GM12801 (cell line): ENCODE measurements around the gene FGD4.

Experiments used
- TF ChIP-seq, protein P1 (sequence below): IDR thresholded peaks from one replicate; pipeline ENCODE4 v1.5.1; 2011; ENCODE audit warnings: control low read depth; ENCODE audit not compliant: insufficient read length; ENCODE audit errors: extremely low read depth

The FGD4 gene

DNA sequence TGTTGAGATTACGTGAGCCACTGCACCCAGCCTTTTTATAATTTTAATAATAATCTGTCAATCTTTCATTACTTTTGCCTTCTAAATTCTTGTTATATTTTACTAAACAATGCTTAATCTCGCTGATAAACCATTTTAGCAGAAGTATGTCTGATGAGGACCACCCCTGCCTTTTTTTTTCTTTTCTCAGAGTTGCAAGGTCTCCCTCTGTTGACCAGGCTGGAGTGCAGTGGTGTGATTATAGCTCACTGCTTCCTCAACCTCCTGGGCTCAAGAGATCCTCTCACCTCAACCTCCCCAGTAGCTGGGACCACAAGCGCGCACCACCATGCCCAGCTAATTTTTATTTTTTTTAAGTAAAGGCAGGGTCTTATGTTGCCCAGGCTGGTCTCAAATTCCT is 161.2 kb downstream of the FGD4 start:
- TF ChIP-seq, protein P1, sequence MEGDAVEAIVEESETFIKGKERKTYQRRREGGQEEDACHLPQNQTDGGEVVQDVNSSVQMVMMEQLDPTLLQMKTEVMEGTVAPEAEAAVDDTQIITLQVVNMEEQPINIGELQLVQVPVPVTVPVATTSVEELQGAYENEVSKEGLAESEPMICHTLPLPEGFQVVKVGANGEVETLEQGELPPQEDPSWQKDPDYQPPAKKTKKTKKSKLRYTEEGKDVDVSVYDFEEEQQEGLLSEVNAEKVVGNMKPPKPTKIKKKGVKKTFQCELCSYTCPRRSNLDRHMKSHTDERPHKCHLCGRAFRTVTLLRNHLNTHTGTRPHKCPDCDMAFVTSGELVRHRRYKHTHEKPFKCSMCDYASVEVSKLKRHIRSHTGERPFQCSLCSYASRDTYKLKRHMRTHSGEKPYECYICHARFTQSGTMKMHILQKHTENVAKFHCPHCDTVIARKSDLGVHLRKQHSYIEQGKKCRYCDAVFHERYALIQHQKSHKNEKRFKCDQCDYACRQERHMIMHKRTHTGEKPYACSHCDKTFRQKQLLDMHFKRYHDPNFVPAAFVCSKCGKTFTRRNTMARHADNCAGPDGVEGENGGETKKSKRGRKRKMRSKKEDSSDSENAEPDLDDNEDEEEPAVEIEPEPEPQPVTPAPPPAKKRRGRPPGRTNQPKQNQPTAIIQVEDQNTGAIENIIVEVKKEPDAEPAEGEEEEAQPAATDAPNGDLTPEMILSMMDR: no peak

DNA sequence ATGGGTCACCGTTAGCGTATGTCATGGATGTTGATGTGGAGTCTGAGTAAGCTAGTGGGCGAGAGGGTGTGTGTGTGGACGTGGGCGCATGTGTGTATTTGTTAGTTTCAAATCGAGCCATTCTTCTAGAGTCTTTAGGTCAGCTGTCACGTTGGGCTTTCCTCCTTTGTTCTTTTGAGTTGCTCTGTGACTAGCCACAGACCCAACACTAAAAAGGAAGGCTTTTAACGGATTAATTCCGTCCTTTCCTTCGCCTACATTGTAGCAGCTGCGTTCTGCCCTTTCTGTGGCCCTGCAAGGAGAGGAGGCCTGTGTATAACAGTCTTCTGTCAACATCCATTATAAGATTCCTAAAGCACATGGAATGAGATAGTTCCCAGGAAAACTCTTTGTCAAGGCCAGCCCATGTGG is 162.6 kb downstream of the FGD4 start:
- TF ChIP-seq, protein P1: no peak

DNA sequence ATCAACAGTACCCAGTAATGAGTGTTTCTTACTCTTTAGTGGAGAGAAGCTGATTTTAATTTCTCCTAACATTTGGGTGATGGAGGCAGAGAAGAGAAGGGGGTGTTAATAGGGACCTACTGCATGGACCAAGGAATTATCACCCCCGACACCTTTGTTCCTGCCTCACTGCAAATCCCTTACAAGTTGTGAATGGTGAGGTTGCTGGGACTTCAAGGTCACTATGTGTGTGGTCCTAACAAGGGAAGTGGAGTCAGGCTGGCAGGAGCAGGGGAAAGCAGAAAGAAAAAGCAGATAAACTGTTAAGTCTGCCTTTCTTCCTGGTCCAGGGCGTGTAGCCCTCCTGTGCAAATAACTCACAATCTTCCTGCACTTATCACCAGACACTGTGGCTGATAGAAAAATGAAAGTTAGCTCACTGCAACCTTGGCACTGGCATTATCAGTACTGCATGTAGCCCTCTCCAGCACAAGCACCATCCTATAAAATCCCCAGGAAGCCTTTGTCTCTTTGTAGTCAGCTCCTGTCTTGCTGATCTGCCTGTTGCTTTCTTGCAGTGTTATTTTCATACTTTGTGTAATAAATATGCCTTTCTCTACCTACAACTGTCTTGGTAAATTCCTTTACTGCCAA is 167.4 kb downstream of the FGD4 start:
- TF ChIP-seq, protein P1: no peak

DNA sequence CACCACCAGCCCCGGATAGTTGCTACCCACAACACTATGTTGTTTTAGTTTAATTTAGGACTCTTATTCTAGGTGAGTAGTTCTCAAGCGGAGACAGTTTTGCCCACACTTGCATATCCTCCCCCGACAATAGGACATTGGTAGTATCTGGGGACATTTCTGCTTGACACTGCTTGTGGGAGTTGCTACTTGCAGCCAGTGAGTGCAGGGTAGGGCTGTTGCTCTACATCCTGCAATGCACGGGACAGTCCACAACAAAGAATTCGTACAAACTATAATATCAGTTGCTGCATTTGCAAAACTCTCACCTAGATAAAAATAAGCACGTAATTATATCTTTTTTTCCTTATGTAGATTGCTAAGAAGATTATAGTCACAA is 167.9 kb downstream of the FGD4 start:
- TF ChIP-seq, protein P1: no peak

DNA sequence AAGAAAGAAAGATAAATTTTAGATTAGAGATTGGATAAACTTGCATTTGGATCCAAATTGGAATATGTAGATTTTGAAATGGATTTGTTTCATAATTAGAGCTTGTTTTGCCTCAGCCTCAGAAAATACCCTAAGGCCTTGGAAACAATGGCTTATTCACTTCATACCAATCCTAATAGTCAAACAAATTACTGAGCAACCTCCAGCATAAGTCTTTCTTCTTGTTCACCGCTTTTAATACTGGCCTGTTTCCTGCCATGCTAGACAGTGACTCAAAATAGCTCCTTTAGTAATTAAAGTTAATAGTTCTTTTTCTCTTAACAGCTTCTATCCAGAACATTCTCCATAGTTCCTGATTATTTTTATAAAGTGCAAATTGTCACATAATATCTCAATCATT is 168.9 kb downstream of the FGD4 start:
- TF ChIP-seq, protein P1: no peak

DNA sequence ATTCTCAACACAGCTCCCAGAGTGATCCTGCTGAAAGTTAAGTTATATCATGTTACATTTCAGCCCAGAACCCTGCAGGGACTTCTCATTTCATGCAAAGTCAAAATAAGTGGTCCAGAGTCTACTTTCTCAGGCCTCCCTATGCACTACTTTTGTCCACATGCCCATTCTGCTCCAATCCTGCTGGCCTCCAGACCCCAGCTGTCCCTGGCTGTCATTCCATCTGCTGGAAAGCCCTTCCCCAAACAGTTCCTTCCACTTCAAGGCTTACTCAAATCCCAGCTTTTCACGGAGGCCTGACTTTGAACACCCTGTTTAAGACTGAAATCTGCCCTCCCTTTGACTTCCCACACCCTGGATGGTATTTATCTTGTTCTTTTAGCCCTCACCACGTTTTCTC is 169.9 kb downstream of the FGD4 start:
- TF ChIP-seq, protein P1: no peak

DNA sequence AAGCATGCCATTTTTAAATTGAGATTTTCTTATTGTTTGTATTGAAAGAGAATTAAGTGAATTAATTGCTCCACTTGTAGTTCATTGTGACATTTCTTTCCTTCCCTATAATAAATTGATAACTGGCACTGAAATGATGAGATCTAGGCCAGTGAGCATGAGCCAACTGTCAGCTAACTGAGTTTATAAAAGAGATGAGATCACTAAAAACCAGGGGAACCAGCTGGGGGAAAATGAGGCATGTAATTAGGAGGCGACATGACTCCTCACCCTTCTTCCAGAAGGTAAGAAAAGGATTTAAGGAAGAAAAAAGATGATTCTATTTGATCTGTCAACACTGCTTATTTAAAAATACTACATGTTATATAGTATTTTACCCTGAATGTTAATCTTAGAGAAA is 175.2 kb downstream of the FGD4 start:
- TF ChIP-seq, protein P1: no peak
